Right kidney (tissue), 1 donor: ENCODE data around the gene ZNF280B.
"Not testable (repeated sequence)": the region's sequence is repeated elsewhere in the genome, so short reads cannot be mapped to it uniquely, and the experiment has no call there.

Experiments
- DNase-seq: peaks from one replicate; pipeline ENCODE4 v3.0.0-alpha.2; 2016

Gene ZNF280B

GRCh38 chr22:22536515-22536914 is 28.0 kb upstream of the ZNF280B start:
- DNase-seq: no peak

- no peak for DNase-seq
These were observed 27.1 kb upstream of the ZNF280B start for GRCh38 chr22:22535662-22536061.

GRCh38 chr22:22534604-22535415 is 26.3 kb upstream of the ZNF280B start:
- no peak for DNase-seq

- no peak for DNase-seq
These were observed 25.3 kb upstream of the ZNF280B start for GRCh38 chr22:22533863-22534262.

- DNase-seq: no peak
These were observed 24.9 kb upstream of the ZNF280B start for GRCh38 chr22:22533417-22533816.

- DNase-seq: not testable (repeated sequence)
These were observed 24.1 kb upstream of the ZNF280B start for GRCh38 chr22:22532547-22533071.

- DNase-seq: no peak
These were observed 23.4 kb upstream of the ZNF280B start for GRCh38 chr22:22531770-22532546.

GRCh38 chr22:22528780-22529179 is 20.2 kb upstream of the ZNF280B start:
- DNase-seq: no peak

- DNase-seq: no peak
These were observed 18.8 kb upstream of the ZNF280B start for GRCh38 chr22:22527312-22527711.

- no peak for DNase-seq
These were observed 17.8 kb upstream of the ZNF280B start for GRCh38 chr22:22526125-22526912.

GRCh38 chr22:22523494-22523893 is 15.0 kb upstream of the ZNF280B start:
- no peak for DNase-seq

- no peak for DNase-seq
These were observed 13.1 kb upstream of the ZNF280B start for GRCh38 chr22:22521631-22522030.

GRCh38 chr22:22520667-22521602 is 12.4 kb upstream of the ZNF280B start:
- no peak for DNase-seq

GRCh38 chr22:22520020-22520656 is 11.6 kb upstream of the ZNF280B start, which contains the start of gene ZNF280A:
Gene ZNF280A, minus strand, starts transcription at chr22:22520270. Its CDS starts 4,640 bp downstream, at chr22:22515630.
- no peak for DNase-seq

- DNase-seq: no peak
These were observed 11.0 kb upstream of the ZNF280B start for GRCh38 chr22:22519591-22519990.

GRCh38 chr22:22516992-22517391 is 8.4 kb upstream of the ZNF280B start:
- DNase-seq: no peak

GRCh38 chr22:22515890-22516289 is 7.3 kb upstream of the ZNF280B start:
- DNase-seq: no peak

GRCh38 chr22:22514431-22514830 is 5.9 kb upstream of the ZNF280B start:
- not testable (repeated sequence) for DNase-seq

- DNase-seq: no peak
These were observed 5.1 kb upstream of the ZNF280B start for GRCh38 chr22:22513619-22514018.

GRCh38 chr22:22512951-22513350 is 4.4 kb upstream of the ZNF280B start:
- no peak for DNase-seq

GRCh38 chr22:22510833-22511232 is 2.3 kb upstream of the ZNF280B start:
- DNase-seq: not testable (repeated sequence)
